A204.1 (cell line): ENCODE data around the gene BCL2A1.
"Not testable (repeated sequence)": the region's sequence is repeated elsewhere in the genome, so short reads cannot be mapped to it uniquely, and the experiment has no call there.

Experiments
- FAIRE-seq: peaks from 2 replicates; lab custom pipeline; 2012; peaks lifted over from hg19 to GRCh38; lab: Jason Lieb, UNC

BCL2A1 gene

GRCh38 chr15:79970624-79971434, at the start of gene BCL2A1:
Gene BCL2A1, minus strand, starts transcription at chr15:79971196. Its CDS starts 77 bp downstream, at chr15:79971119.
- FAIRE-seq = no peak

- FAIRE-seq = no peak
Measured at GRCh38 chr15:80020731-80021130, 49.7 kb upstream of the BCL2A1 start.

GRCh38 chr15:80020149-80020548, 49.2 kb upstream of the BCL2A1 start:
- not testable (repeated sequence) for FAIRE-seq

GRCh38 chr15:80019168-80019745, 48.3 kb upstream of the BCL2A1 start:
- FAIRE-seq = no peak

- not testable (repeated sequence) for FAIRE-seq
Measured at GRCh38 chr15:80017139-80017538, 46.1 kb upstream of the BCL2A1 start.

GRCh38 chr15:80016506-80016905, 45.5 kb upstream of the BCL2A1 start:
- FAIRE-seq = not testable (repeated sequence)

GRCh38 chr15:80015156-80015555, 44.2 kb upstream of the BCL2A1 start:
- no peak for FAIRE-seq

- FAIRE-seq = not testable (repeated sequence)
Measured at GRCh38 chr15:80014186-80014585, 43.2 kb upstream of the BCL2A1 start.

- FAIRE-seq = no peak
Measured at GRCh38 chr15:80012060-80012726, 41.2 kb upstream of the BCL2A1 start.

GRCh38 chr15:80011596-80011995, 40.6 kb upstream of the BCL2A1 start:
- FAIRE-seq = no peak

- FAIRE-seq = not testable (repeated sequence)
Measured at GRCh38 chr15:80011041-80011523, 40.1 kb upstream of the BCL2A1 start.

GRCh38 chr15:80010131-80010673, 39.2 kb upstream of the BCL2A1 start:
- FAIRE-seq = no peak

- FAIRE-seq = no peak
Measured at GRCh38 chr15:80007532-80007931, 36.5 kb upstream of the BCL2A1 start.

GRCh38 chr15:80006946-80007345, 36.0 kb upstream of the BCL2A1 start:
- no peak for FAIRE-seq

GRCh38 chr15:80003934-80004472, 33.0 kb upstream of the BCL2A1 start:
- no peak for FAIRE-seq

- FAIRE-seq = no peak
Measured at GRCh38 chr15:80003171-80003570, 32.2 kb upstream of the BCL2A1 start.

GRCh38 chr15:80002267-80002666, 31.3 kb upstream of the BCL2A1 start:
- FAIRE-seq = no peak

GRCh38 chr15:79994615-79995014, 23.6 kb upstream of the BCL2A1 start:
- no peak for FAIRE-seq

GRCh38 chr15:79991826-79992225, 20.8 kb upstream of the BCL2A1 start:
- no peak for FAIRE-seq

- no peak for FAIRE-seq
Measured at GRCh38 chr15:79990997-79991334, 20.0 kb upstream of the BCL2A1 start.

GRCh38 chr15:79990280-79990996, 19.4 kb upstream of the BCL2A1 start:
- FAIRE-seq = no peak

- no peak for FAIRE-seq
Measured at GRCh38 chr15:79989682-79990081, 18.7 kb upstream of the BCL2A1 start.
